ENCODE measurements around the gene DIAPH1.

The DIAPH1 gene

GRCh38 chr5:141618030-141618803 is 583 bp downstream of the DIAPH1 start:
- H3K9ac ChIP-seq (ENCODE audit: low read length) = peak overlapping the region; percentile 90
- DNase-seq = peak; percentile 53
- H2AFZ ChIP-seq (ENCODE audit: low read length) = peak overlapping the region; percentile 61
- H3K4me3 ChIP-seq (ENCODE audit: low read length) = peak overlapping the region; percentile 85
- no peaks in the 10 kb centered on the region for H3K27me3 ChIP-seq (replicated peaks; ENCODE audit: insufficient read depth, low read length)
- H4K20me1 ChIP-seq (ENCODE audit: insufficient read depth, low read length) = no peaks in the 10 kb centered on the region; the same call in 1 of the 2 replicates
- H3K79me2 ChIP-seq (ENCODE audit: low read length) = peaks cover 54% of the 10 kb centered on the region
- no peaks in the 10 kb centered on the region for H3K9me3 ChIP-seq (replicated peaks; ENCODE audit: insufficient read depth, low read length)
- peaks cover 31% of the 10 kb centered on the region for H3F3A ChIP-seq (ENCODE audit: insufficient read depth, low read length)
- peak overlapping the region; percentile 60 for H3K27ac ChIP-seq (ENCODE audit: low read length)
- peak overlapping the region; percentile 77 for H3K4me2 ChIP-seq (ENCODE audit: low read depth, low read length)
- peaks cover 23% of the 10 kb centered on the region for H3K4me1 ChIP-seq (ENCODE audit: low read length)
- no peaks in the 10 kb centered on the region for H3K9me2 ChIP-seq (replicated peaks; ENCODE audit: insufficient read depth, low read length)
- TF ChIP-seq CTCF (IDR thresholded peaks at IDR 0.05; ENCODE audit: low read length) (no peak), EZH2phosphoT487 (IDR thresholded peaks at IDR 0.05; ENCODE audit: low read length) (no peak), EZH2 (optimal IDR thresholded peaks at IDR 0.05; ENCODE audit: low read depth, low read length) (no peak)
- H3K36me3 ChIP-seq (replicated peaks; ENCODE audit: insufficient read depth, low read length) = 0 out of 2 replicates have a peak, but pooled peaks cover 3% of the 10 kb centered on the region

GRCh38 chr5:141617682-141618029 is 1.1 kb downstream of the DIAPH1 start:
- DNase-seq = peak; percentile 21
- no peaks in the 10 kb centered on the region for H3K27me3 ChIP-seq (replicated peaks; ENCODE audit: insufficient read depth, low read length)
- peaks cover 25% of the 10 kb centered on the region for H3F3A ChIP-seq (ENCODE audit: insufficient read depth, low read length)
- H3K27ac ChIP-seq (ENCODE audit: low read length) = peak overlapping the region; percentile 60; the same call in 1 of the 2 replicates
- H3K79me2 ChIP-seq (ENCODE audit: low read length) = peaks cover 59% of the 10 kb centered on the region
- TF ChIP-seq EZH2 (optimal IDR thresholded peaks at IDR 0.05; ENCODE audit: low read depth, low read length) (no peak), EZH2phosphoT487 (IDR thresholded peaks at IDR 0.05; ENCODE audit: low read length) (no peak), CTCF (IDR thresholded peaks at IDR 0.05; ENCODE audit: low read length) (no peak)
- H3K9ac ChIP-seq (ENCODE audit: low read length) = peak overlapping the region; percentile 90
- H3K36me3 ChIP-seq (replicated peaks; ENCODE audit: insufficient read depth, low read length) = 0 out of 2 replicates have a peak, but pooled peaks cover 3% of the 10 kb centered on the region
- peak overlapping the region; percentile 85 for H3K4me3 ChIP-seq (ENCODE audit: low read length)
- no peaks in the 10 kb centered on the region for H3K9me3 ChIP-seq (replicated peaks; ENCODE audit: insufficient read depth, low read length)
- H4K20me1 ChIP-seq (ENCODE audit: insufficient read depth, low read length) = no peaks in the 10 kb centered on the region; the same call in 1 of the 2 replicates
- H3K4me1 ChIP-seq (ENCODE audit: low read length) = peaks cover 18% of the 10 kb centered on the region
- no peak overlapping the region for H2AFZ ChIP-seq (ENCODE audit: low read length)
- no peaks in the 10 kb centered on the region for H3K9me2 ChIP-seq (replicated peaks; ENCODE audit: insufficient read depth, low read length)
- H3K4me2 ChIP-seq (ENCODE audit: low read depth, low read length) = peak overlapping the region; percentile 77

- no peak overlapping the region for H2AFZ ChIP-seq (ENCODE audit: low read length)
- peaks cover 15% of the 10 kb centered on the region for H3K4me1 ChIP-seq (ENCODE audit: low read length)
- H3K4me3 ChIP-seq (ENCODE audit: low read length) = peak overlapping the region; percentile 85
- H3K27ac ChIP-seq (ENCODE audit: low read length) = no peak overlapping the region
- no peaks in the 10 kb centered on the region for H3K9me3 ChIP-seq (replicated peaks; ENCODE audit: insufficient read depth, low read length)
- peak overlapping the region; percentile 77 for H3K4me2 ChIP-seq (ENCODE audit: low read depth, low read length)
- 0 out of 2 replicates have a peak, but pooled peaks cover 3% of the 10 kb centered on the region for H3K36me3 ChIP-seq (replicated peaks; ENCODE audit: insufficient read depth, low read length)
- no peak for TF ChIP-seq EZH2phosphoT487 (IDR thresholded peaks at IDR 0.05; ENCODE audit: low read length)
- TF ChIP-seq CTCF (IDR thresholded peaks at IDR 0.05; ENCODE audit: low read length) = no peak
- TF ChIP-seq EZH2 (optimal IDR thresholded peaks at IDR 0.05; ENCODE audit: low read depth, low read length) = no peak
- no peaks in the 10 kb centered on the region for H3K9me2 ChIP-seq (replicated peaks; ENCODE audit: insufficient read depth, low read length)
- no peaks in the 10 kb centered on the region for H3K27me3 ChIP-seq (replicated peaks; ENCODE audit: insufficient read depth, low read length)
- peaks cover 65% of the 10 kb centered on the region for H3K79me2 ChIP-seq (ENCODE audit: low read length)
- DNase-seq = no peak
- peak overlapping the region; percentile 90; the same call in 1 of the 2 replicates for H3K9ac ChIP-seq (ENCODE audit: low read length)
- no peaks in the 10 kb centered on the region; the same call in 1 of the 2 replicates for H4K20me1 ChIP-seq (ENCODE audit: insufficient read depth, low read length)
- H3F3A ChIP-seq (ENCODE audit: insufficient read depth, low read length) = peaks cover 20% of the 10 kb centered on the region; the same call in 1 of the 2 replicates
These were observed 1.7 kb downstream of the DIAPH1 start for GRCh38 chr5:141617128-141617527.
